C4-2B (cell line): ENCODE measurements around the gene ACLY.
"Not testable (repeated sequence)": the region's sequence is repeated elsewhere in the genome, so short reads cannot be mapped to it uniquely, and the experiment has no call there.

Source experiments
- ZFX ChIP-seq: fragments of 450-650 bp; IDR thresholded peaks from 2 replicates; pipeline ENCODE4 v1.6.1; 2017
- TF ChIP-seq, protein P1 (sequence below): fragments of 450-650 bp; conservative IDR thresholded peaks from 2 replicates; pipeline ENCODE4 v1.5.1; 2017; ENCODE audit warnings: mild to moderate bottlenecking

DNA sequence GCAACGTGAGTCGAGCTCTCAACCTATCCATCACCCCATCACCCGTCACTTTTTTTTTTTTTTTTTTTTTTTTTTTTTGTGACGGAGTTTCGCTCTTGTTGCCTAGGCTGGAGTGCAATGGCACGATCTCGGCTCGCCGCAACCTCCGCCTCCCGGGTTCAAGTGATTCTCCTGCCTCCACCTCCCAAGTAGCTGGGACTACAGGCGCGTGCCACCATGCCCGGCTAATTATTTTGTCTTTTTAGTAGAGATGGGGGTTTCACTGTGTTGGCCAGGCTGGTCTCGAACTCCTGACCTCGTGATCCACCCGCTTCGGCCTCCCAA, 12.0 kb upstream of the ACLY start:
- TF ChIP-seq, protein P1, sequence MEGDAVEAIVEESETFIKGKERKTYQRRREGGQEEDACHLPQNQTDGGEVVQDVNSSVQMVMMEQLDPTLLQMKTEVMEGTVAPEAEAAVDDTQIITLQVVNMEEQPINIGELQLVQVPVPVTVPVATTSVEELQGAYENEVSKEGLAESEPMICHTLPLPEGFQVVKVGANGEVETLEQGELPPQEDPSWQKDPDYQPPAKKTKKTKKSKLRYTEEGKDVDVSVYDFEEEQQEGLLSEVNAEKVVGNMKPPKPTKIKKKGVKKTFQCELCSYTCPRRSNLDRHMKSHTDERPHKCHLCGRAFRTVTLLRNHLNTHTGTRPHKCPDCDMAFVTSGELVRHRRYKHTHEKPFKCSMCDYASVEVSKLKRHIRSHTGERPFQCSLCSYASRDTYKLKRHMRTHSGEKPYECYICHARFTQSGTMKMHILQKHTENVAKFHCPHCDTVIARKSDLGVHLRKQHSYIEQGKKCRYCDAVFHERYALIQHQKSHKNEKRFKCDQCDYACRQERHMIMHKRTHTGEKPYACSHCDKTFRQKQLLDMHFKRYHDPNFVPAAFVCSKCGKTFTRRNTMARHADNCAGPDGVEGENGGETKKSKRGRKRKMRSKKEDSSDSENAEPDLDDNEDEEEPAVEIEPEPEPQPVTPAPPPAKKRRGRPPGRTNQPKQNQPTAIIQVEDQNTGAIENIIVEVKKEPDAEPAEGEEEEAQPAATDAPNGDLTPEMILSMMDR, result not testable (repeated sequence)
- not testable (repeated sequence) for TF ChIP-seq ZFX
